ENCODE measurements around the gene LDB1.

Gene LDB1

GRCh38 chr10:102157224-102157623 is 37.1 kb upstream of the LDB1 start:
- Histone ChIP-seq H3K36me3 (replicated peaks) (peaks cover 51% of the 10 kb centered on the region), H3K4me3 (ENCODE audit: low read depth, low read length) (no peak overlapping the region), H3K27ac (no peak overlapping the region), H3K27me3 (replicated peaks) (no peaks in the 10 kb centered on the region)
- no peak for TF ChIP-seq CTCF (IDR thresholded peaks at IDR 0.05; ENCODE audit: low read depth, low read length, missing control alignments)
- in situ Hi-C loops (cut with HindIII; ENCODE audit: low pct_ligation_motif_present, low sequenced_read_pairs): no loop called here
- DNase-seq: no peak

GRCh38 chr10:102154466-102155116 is 34.4 kb upstream of the LDB1 start:
- no peaks in the 10 kb centered on the region for H3K27me3 ChIP-seq (replicated peaks)
- no peak for DNase-seq
- in situ Hi-C loops (cut with HindIII; ENCODE audit: low pct_ligation_motif_present, low sequenced_read_pairs): no loop called here
- TF ChIP-seq CTCF (IDR thresholded peaks at IDR 0.05; ENCODE audit: low read depth, low read length, missing control alignments): no peak
- no peak overlapping the region for H3K4me3 ChIP-seq (ENCODE audit: low read depth, low read length)
- peaks cover 34% of the 10 kb centered on the region for H3K36me3 ChIP-seq (replicated peaks)
- no peak overlapping the region for H3K27ac ChIP-seq

- H3K36me3 ChIP-seq (replicated peaks): peaks cover 40% of the 10 kb centered on the region
- no peak for DNase-seq
- TF ChIP-seq CTCF (IDR thresholded peaks at IDR 0.05; ENCODE audit: low read depth, low read length, missing control alignments): no peak
- in situ Hi-C loops (cut with HindIII; ENCODE audit: low pct_ligation_motif_present, low sequenced_read_pairs): no loop called here
- H3K4me3 ChIP-seq (ENCODE audit: low read depth, low read length): peak overlapping the region; percentile 100
- no peaks in the 10 kb centered on the region for H3K27me3 ChIP-seq (replicated peaks)
- H3K27ac ChIP-seq: peak overlapping the region; percentile 95
These were observed 33.0 kb upstream of the LDB1 start for GRCh38 chr10:102153093-102153620.

GRCh38 chr10:102152545-102152890 is 32.4 kb upstream of the LDB1 start:
- Histone ChIP-seq H3K4me3 (ENCODE audit: low read depth, low read length) (peak overlapping the region; percentile 100), H3K36me3 (replicated peaks) (peaks cover 39% of the 10 kb centered on the region), H3K27ac (peak overlapping the region; percentile 95), H3K27me3 (replicated peaks) (no peaks in the 10 kb centered on the region)
- peak; percentile 20 for DNase-seq
- in situ Hi-C loops (cut with HindIII; ENCODE audit: low pct_ligation_motif_present, low sequenced_read_pairs): no loop called here
- no peak for TF ChIP-seq CTCF (IDR thresholded peaks at IDR 0.05; ENCODE audit: low read depth, low read length, missing control alignments)

- no peak for TF ChIP-seq CTCF (IDR thresholded peaks at IDR 0.05; ENCODE audit: low read depth, low read length, missing control alignments)
- H3K36me3 ChIP-seq (replicated peaks): peaks cover 39% of the 10 kb centered on the region
- H3K27me3 ChIP-seq (replicated peaks): no peaks in the 10 kb centered on the region
- peak; percentile 98 for DNase-seq
- in situ Hi-C loops (cut with HindIII; ENCODE audit: low pct_ligation_motif_present, low sequenced_read_pairs): no loop called here
- H3K4me3 ChIP-seq (ENCODE audit: low read depth, low read length): peak within 1 kb of the TSS; percentile 100
- H3K27ac ChIP-seq: peak within 1 kb of the TSS; percentile 95
These were observed 31.8 kb upstream of the LDB1 start, which contains the start of gene NOLC1 for GRCh38 chr10:102151774-102152544. Gene NOLC1, plus strand, starts transcription at chr10:102152389. Its CDS starts 22 bp downstream, at chr10:102152411.

Data from brain microvascular endothelial cell (primary cell).